ENCODE results near the gene UNC45A. TPM values are rescaled to one million over a fixed set of nuclear protein-coding genes. Genes with fewer than 3 reads are reported as not detected.

Gene UNC45A
- total and polyA plus RNA-seq, 2 of the 13 experiments (the other 11 are each of a cell fraction or from before 2014, with no cell fraction given), result 33.8 to 39.7 TPM

DNA sequence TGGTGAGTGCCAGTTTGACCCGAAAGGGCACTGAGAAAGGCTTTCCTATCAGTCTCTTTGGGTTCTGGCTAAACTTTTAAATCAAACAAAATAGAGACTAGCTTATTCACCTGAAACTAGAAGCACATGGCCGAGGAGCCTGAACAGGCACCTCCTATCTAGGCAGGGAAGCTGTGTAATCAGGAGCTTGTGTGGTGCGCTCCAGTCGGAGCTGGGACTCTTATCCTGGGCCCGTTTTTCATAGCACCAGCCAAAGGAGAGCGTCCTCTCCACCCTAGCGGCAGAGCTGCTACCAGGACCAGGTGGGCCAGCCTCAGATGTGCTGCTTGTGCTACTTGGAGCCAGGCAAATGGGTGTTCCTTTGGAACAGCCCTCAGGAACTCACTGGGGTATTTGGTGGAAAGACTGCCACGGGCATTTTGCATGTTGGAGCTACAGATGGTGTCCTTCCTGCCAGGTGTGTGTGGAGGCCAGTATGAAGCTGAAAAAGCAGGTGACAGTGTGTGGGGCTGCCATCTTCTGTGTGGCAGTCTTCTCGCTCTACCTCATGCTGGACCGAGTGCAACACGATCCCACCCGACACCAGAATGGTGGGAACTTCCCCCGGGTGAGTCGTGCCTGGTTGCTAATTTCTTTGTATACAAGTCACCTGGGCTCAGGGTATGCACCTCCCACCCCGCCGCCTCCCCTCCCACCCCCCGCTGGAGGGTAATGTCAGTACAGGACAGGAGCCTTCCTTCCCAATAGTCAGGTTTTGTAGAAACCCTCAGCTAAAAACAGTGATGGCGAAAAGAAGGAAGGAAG, 31.1 kb upstream of the UNC45A start (continued):
- 0 out of 2 replicates have a peak, but pooled peaks have one; percentile 54 for TF ChIP-seq ZNF33B (CRISPR knock-in tag; IDR thresholded peaks at IDR 0.05)
- TF ChIP-seq LCORL (IDR thresholded peaks at IDR 0.05), result no peak
- TF ChIP-seq LCORL (CRISPR knock-in tag; IDR thresholded peaks at IDR 0.05), result peak; percentile 39; the same call in 1 of the 2 replicates
- 0 out of 2 replicates have a peak, but pooled peaks have one; percentile 36 for TF ChIP-seq NCOA1 (CRISPR knock-in tag; IDR thresholded peaks at IDR 0.05)
- TF ChIP-seq, protein P1, sequence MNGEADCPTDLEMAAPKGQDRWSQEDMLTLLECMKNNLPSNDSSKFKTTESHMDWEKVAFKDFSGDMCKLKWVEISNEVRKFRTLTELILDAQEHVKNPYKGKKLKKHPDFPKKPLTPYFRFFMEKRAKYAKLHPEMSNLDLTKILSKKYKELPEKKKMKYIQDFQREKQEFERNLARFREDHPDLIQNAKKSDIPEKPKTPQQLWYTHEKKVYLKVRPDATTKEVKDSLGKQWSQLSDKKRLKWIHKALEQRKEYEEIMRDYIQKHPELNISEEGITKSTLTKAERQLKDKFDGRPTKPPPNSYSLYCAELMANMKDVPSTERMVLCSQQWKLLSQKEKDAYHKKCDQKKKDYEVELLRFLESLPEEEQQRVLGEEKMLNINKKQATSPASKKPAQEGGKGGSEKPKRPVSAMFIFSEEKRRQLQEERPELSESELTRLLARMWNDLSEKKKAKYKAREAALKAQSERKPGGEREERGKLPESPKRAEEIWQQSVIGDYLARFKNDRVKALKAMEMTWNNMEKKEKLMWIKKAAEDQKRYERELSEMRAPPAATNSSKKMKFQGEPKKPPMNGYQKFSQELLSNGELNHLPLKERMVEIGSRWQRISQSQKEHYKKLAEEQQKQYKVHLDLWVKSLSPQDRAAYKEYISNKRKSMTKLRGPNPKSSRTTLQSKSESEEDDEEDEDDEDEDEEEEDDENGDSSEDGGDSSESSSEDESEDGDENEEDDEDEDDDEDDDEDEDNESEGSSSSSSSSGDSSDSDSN (CRISPR knock-in tag; IDR thresholded peaks at IDR 0.05), result peak; percentile 78
- 0 out of 2 replicates have a peak, but pooled peaks have one; percentile 48 for TF ChIP-seq ZNF792 (CRISPR knock-in tag; IDR thresholded peaks at IDR 0.05)
- peak; percentile 24 for TF ChIP-seq CTCF (CRISPR knock-in tag; IDR thresholded peaks at IDR 0.05)
- TF ChIP-seq SALL2 (CRISPR knock-in tag; IDR thresholded peaks at IDR 0.05), result no peak
- 0 out of 2 replicates have a peak, but pooled peaks have one; percentile 11 for TF ChIP-seq BCL6 (CRISPR knock-in tag; IDR thresholded peaks at IDR 0.05)
- TF ChIP-seq XRCC5 (optimal IDR thresholded peaks at IDR 0.05; ENCODE audit: low read length), result peak; percentile 56
- peak; percentile 28; the same call in 1 of the 2 replicates for TF ChIP-seq ZNF580 (CRISPR knock-in tag; IDR thresholded peaks at IDR 0.05; ENCODE audit: borderline replicate concordance, low read depth)
- peak; percentile 5; the same call in 1 of the 2 replicates for TF ChIP-seq ARID4A (CRISPR knock-in tag; IDR thresholded peaks at IDR 0.05; ENCODE audit: borderline replicate concordance)

All from HepG2 (cell line).